Measurements from ENCODE around the gene GON7.
"Not testable (repeated sequence)": the region's sequence is repeated elsewhere in the genome, so short reads cannot be mapped to it uniquely, and the experiment has no call there.

Gene GON7

GRCh38 chr14:93160353-93160801 is 46.5 kb downstream of the GON7 start:
- no peaks in the 10 kb centered on the region for H3K36me3 ChIP-seq (ENCODE audit: insufficient read depth, low read length)
- no peak overlapping the region for H2AFZ ChIP-seq (ENCODE audit: low read depth, low read length)
- peaks cover under 1% of the 10 kb centered on the region for H3K4me1 ChIP-seq (ENCODE audit: insufficient read depth, low read length)
- no peaks in the 10 kb centered on the region for H3K9me3 ChIP-seq (ENCODE audit: low read length)
- no peaks in the 10 kb centered on the region for H3K27me3 ChIP-seq (ENCODE audit: insufficient read depth, low read length)
- H3K4me3 ChIP-seq (ENCODE audit: low read length): no peak overlapping the region

DNA sequence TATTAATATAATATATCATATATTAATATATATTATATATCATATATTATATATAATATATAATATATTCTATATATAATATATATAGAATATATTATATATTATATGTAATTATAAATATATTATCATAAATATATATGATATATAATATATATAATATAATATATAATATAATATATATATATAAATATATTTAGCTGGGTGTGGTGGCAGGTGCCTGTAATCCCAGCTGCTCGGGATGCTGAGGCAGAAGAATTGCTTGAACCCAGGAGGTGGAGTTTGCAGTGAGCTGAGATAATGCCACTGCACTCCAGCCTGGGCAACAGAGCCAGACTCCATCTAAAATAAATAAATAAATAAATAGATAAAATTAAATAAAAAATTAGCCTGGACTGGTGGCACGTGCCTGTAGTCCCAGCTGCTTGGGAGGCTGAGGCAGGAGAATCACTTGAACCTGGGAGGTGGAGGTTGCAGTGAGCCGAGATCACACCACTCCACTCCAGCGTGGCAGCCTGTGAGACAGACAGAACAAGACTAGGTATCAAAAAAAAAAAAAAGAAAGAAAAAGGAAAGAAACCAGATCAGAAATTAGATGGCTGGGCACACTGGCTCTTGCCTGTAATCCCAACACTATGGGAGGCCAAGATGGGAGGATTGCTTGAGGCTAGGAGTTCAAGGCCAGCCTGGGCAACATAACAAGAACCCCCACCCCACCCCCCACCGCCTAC is 47.1 kb downstream of the GON7 start:
- not testable (repeated sequence) for H3K27me3 ChIP-seq (ENCODE audit: insufficient read depth, low read length); H3K4me1 ChIP-seq (ENCODE audit: insufficient read depth, low read length); H3K4me3 ChIP-seq (ENCODE audit: low read length); H3K36me3 ChIP-seq (ENCODE audit: insufficient read depth, low read length); H3K9me3 ChIP-seq (ENCODE audit: low read length); H2AFZ ChIP-seq (ENCODE audit: low read depth, low read length)

GRCh38 chr14:93158349-93158748 is 48.5 kb downstream of the GON7 start:
- not testable (repeated sequence) for H2AFZ ChIP-seq (ENCODE audit: low read depth, low read length); H3K4me3 ChIP-seq (ENCODE audit: low read length)

GRCh38 chr14:93156693-93157369 is 50.0 kb downstream of the GON7 start:
- Histone ChIP-seq H3K27me3 (ENCODE audit: insufficient read depth, low read length) (no peaks in the 10 kb centered on the region), H3K36me3 (ENCODE audit: insufficient read depth, low read length) (no peaks in the 10 kb centered on the region), H3K4me1 (ENCODE audit: insufficient read depth, low read length) (no peaks in the 10 kb centered on the region), H3K9me3 (ENCODE audit: low read length) (no peaks in the 10 kb centered on the region), H3K4me3 (ENCODE audit: low read length) (no peak overlapping the region), H2AFZ (ENCODE audit: low read depth, low read length) (no peak overlapping the region)

More at GRCh38 chr14:93158349-93158748, 48.5 kb downstream of the GON7 start:
- H3K9me3 ChIP-seq (ENCODE audit: low read length); H3K4me1 ChIP-seq (ENCODE audit: insufficient read depth, low read length); H3K27me3 ChIP-seq (ENCODE audit: insufficient read depth, low read length); H3K36me3 ChIP-seq (ENCODE audit: insufficient read depth, low read length): not testable (repeated sequence)

DNA sequence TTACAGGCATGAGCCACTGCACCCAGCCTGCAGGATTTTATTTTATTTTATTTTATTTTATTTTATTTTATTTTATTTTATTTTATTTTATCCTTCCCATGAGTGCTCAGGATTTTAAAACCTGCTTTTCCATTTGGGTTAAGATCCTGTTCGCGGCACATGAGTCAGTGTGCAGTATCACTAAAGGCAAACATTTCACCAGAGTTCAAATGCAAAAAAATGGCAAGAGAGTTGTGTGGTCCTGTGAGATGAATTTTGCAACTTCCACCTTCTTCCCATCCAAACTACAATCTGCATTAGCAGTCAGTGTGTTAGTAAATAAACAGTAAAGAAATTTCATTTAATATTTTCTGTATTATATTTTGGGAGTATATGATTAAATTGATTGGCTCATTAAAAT is 51.2 kb downstream of the GON7 start:
- Histone ChIP-seq H3K4me3 (ENCODE audit: low read length) (no peak overlapping the region), H3K9me3 (ENCODE audit: low read length) (no peaks in the 10 kb centered on the region), H3K27me3 (ENCODE audit: insufficient read depth, low read length) (no peaks in the 10 kb centered on the region), H2AFZ (ENCODE audit: low read depth, low read length) (no peak overlapping the region), H3K4me1 (ENCODE audit: insufficient read depth, low read length) (peaks cover 1% of the 10 kb centered on the region), H3K36me3 (ENCODE audit: insufficient read depth, low read length) (no peaks in the 10 kb centered on the region)

- H3K27me3 ChIP-seq (ENCODE audit: insufficient read depth, low read length): no peaks in the 10 kb centered on the region
- no peaks in the 10 kb centered on the region for H3K9me3 ChIP-seq (ENCODE audit: low read length)
- no peak overlapping the region for H3K4me3 ChIP-seq (ENCODE audit: low read length)
- no peak overlapping the region for H2AFZ ChIP-seq (ENCODE audit: low read depth, low read length)
- no peaks in the 10 kb centered on the region for H3K36me3 ChIP-seq (ENCODE audit: insufficient read depth, low read length)
- peaks cover 6% of the 10 kb centered on the region for H3K4me1 ChIP-seq (ENCODE audit: insufficient read depth, low read length)
Observed at GRCh38 chr14:93153121-93153520, 53.7 kb downstream of the GON7 start.

Data from neuron (in vitro differentiated cells).